Suppressor macrophage (primary cell): ENCODE results near the gene SUPT3H.
"Not testable (repeated sequence)": the region's sequence is repeated elsewhere in the genome, so short reads cannot be mapped to it uniquely, and the experiment has no call there.

ENCODE experiments used
- DNase-seq, 4 experiments: peaks; one replicate each; pipeline ENCODE4 v3.0.0-alpha.2; 2020 to 2022

The SUPT3H gene

GRCh38 chr6:45255434-45255833 lies 122.3 kb downstream of the SUPT3H start:
- DNase-seq = no peak

DNA sequence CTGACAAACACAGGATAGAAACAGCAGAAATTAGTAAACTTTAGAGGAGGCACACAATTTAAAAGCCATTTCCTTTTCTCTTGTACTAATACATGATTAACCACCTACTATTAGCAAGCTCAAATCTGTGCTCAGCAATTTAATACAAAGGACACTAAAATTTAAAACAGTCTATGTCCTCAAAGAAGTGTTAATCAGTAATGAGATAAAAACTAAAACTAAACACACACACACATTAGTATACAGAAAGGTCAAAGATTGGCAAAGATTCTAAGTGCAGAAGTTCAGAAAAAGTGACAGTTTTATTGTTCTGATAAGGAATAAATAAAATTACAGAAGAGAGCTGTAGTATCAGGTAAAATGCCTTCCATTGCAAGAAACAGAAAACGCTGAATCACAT lies 123.5 kb downstream of the SUPT3H start:
- no peak for DNase-seq

DNA sequence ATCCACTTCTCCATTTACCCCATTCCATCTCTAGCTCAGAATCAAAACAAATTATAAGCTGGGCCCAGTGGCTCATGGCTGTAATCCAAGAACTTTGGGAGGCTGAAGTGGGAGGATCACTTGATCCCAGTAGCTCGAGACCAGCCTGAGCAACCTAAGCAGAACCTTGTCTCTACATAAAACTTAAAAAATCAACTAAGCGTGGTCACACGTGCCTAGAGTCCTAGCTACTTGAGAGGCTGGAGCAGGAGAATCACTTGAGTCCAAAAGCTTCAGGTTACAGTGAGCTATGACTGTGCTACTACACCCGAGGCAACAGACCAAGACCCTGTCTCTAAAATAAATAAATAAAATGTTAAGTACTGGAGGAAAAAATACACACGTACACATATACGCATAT lies 124.3 kb downstream of the SUPT3H start:
- DNase-seq = no peak

DNA sequence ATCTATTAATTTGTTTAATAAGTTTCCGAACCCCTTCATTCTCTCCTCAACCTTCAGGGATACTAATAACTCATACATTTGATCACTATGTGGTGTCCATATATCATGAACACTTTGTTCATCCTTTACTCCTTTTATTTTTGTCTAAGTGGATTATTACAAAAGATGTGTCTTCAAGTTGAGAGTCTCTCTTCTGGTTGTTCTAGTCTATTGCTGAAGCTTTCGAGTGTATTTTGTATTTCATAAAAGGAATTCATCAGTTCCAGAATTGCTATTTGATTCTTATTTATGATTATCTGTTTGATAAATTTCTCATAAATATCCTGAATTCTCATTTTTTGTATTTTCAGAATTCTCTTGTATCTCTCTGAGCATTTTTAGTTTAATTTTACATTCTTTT lies 146.1 kb downstream of the SUPT3H start:
- DNase-seq = no peak

GRCh38 chr6:45229416-45229815 lies 148.3 kb downstream of the SUPT3H start:
- no peak for DNase-seq

- no peak for DNase-seq
Observed at GRCh38 chr6:45226081-45226480, 151.7 kb downstream of the SUPT3H start.

GRCh38 chr6:45222380-45222779 lies 155.4 kb downstream of the SUPT3H start:
- DNase-seq = no peak

DNA sequence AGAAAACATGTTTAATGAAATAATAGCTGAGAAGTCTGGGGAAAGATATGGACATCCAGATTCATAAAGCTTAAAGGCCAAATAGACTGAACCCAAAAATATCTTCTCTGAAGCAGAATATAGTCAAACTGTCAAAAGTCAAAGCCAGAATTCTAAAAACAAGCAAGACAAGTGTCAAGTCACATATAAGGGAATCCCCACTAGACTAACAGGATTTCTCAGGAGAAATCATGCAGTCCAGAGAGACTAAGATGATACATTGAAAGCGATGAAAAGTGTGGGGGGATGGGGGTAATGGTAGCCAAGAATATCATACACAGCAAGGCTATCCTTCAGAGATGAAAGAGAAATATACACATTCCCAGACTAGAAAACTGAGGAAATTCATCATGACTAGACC lies 162.0 kb downstream of the SUPT3H start:
- DNase-seq = no peak

- DNase-seq = peak in 1 of 4 experiments; percentile 5
Observed at GRCh38 chr6:45212976-45213375, 164.8 kb downstream of the SUPT3H start.

DNA sequence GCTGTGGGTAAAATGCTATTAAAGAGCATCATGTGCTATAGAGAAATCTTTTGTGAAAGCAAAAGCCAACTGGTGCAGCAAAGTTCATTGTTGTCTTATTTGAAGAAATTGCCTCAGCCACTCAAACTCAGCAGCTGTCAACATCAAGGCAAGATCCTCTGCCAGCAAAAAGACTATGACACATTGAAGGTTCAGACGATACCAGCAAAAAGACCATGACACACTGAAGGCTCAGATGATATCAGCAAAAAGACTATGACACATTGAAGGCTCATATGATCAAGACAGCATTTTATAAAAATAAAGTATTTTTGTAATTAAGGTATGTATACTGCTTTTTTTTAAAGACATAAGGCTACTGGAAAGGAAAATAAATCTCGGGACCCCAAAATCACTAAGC lies 168.0 kb downstream of the SUPT3H start:
- peak in 2 of 4 experiments; percentile 5 to 21 for DNase-seq

DNA sequence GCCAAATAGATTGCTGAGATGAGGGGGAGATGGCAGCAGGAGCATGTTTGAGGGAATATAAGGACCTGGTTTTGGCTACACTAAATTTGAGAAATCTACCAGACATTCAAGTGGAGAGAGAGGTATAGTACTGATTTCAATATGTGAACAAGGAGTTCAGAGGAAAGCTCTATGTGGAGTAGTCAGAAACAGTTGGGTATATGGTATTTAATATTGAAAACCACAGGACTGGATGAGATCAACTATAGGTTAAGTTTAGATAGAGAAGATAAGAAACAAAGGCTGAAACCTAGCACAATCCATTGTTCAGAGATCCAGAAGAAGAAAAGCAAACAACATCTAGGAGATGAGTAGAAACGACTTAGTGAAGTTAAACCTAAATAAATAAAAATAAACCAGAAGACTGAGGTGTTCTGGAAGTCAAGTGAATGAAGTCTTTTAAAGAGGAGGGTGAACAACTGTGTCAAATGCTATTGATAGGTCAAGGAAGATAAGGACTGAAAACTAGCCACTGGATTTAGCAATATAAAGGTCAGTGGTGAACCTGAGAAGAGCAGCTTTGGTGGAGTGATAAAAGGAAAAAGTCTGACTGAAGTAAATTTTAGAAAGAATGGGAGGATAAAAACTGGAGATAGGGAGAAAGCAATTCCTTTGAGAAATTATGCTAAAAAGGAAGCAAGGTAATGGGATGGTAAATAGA lies 170.8 kb downstream of the SUPT3H start:
- no peak for DNase-seq

DNA sequence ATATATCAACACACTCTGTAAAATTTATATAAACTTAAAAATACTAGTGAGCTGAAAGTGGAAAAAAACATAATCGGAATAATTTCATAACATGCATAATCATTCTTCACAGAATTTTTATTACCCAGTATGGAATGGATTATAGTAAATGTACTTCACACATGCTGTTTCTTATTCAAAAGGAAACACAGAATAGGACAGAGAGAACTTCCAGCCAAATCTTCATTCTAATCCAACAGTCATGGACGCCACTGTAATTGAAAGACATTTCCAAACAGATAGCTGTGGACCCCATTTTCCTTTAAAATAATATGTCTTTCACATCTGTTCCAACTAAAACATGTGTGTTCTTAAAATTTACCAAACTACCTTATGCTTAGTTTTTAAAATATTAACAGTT lies 176.2 kb downstream of the SUPT3H start:
- DNase-seq = no peak

GRCh38 chr6:45200510-45200909 lies 177.2 kb downstream of the SUPT3H start:
- DNase-seq = no peak

DNA sequence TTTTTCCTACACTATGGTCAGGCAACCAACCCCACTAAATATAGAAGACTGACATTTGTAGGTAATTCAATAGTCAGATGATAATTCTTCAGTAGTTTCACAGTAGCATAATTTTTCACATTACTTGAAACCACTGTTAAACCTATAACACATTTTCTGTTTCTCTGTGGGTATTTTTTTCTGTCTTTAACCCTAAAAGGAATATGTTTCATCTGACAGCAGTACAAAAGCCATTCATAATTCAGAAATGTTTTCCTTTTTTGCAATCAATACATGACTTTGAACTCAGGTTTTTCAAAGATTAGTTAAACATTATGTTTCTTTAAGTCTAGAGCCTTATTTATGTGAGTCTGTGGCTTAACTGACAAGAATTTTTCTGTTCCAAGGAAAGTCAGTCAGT lies 178.2 kb downstream of the SUPT3H start:
- no peak for DNase-seq

DNA sequence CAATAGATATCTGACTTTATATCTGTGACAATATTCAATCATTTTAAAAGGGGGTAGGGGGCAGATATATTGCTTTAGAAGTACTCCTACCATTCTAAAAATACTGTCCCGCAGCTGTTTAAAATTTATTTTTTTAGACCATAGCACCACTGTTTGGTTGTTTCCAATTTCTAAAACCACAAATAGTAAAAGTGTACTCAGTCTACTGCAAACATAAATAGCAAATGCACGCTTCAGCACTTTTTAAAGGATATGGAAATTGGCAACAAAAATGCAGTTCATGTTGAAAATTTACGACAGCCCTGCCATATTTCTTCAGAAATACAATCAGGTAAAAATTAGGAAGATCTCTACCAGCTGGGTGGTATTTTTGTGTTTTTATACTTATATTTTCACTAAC lies 181.6 kb downstream of the SUPT3H start:
- no peak for DNase-seq

- no peak for DNase-seq
Observed at GRCh38 chr6:45195137-45195536, 182.6 kb downstream of the SUPT3H start.

DNA sequence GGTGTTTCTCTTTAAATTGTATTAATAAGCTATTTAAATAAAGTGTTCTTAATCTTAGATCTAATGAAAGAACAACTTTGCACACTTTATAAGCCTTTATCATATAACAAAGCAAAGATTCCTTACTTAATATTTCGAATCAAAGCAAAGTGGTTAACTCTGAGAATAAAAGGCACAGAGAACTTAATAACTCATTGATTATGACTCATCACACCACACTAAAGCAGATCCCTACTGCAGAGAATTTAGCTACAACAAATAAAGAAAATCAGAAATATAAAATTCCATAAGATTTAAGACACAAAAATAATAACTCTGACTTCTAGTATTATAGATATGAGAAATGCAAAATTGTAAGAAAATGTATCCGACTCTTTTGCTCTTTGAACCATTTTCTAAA lies 185.2 kb downstream of the SUPT3H start:
- DNase-seq = no peak

DNA sequence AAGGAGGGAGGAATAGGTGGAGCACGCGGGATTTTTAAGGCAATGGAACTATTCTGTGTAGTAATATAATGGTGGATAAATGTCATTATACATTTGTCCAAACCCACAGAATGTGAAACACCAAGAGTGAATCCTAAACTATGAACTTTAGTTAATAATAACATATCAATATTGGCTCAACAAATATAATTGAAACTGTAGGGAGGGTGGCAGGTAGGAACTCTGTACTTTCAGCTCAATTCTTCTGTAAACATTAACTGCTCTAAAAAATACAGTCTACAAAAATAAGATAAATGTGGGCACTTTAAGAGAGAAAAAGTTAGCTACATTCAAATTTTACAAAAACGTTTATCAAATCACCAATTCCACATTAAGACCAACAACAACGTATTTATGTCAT lies 186.3 kb downstream of the SUPT3H start:
- DNase-seq = no peak

DNA sequence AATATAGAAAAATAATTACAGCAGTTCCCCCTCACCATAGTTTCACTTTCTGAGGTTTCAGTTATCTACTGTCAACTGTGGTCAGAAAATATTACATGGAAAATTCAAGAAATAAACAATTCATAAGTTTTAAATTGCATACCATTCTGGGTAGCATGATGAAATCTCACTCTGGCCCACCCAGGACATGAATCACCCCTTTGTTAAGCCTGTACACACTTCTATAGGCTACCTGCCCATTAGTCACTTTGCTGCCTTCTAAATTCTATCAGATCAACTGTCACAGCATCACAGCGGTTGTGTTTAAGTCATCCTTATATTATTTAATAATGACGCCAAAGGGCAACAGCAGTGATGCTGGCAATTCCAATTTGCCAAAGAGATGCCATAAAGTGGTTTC lies 189.9 kb downstream of the SUPT3H start:
- no peak for DNase-seq

GRCh38 chr6:45185403-45186251 lies 192.1 kb downstream of the SUPT3H start:
- DNase-seq = no peak

GRCh38 chr6:45184937-45185336 lies 192.8 kb downstream of the SUPT3H start:
- DNase-seq = no peak

- no peak for DNase-seq
Observed at GRCh38 chr6:45184040-45184439, 193.7 kb downstream of the SUPT3H start.

DNA sequence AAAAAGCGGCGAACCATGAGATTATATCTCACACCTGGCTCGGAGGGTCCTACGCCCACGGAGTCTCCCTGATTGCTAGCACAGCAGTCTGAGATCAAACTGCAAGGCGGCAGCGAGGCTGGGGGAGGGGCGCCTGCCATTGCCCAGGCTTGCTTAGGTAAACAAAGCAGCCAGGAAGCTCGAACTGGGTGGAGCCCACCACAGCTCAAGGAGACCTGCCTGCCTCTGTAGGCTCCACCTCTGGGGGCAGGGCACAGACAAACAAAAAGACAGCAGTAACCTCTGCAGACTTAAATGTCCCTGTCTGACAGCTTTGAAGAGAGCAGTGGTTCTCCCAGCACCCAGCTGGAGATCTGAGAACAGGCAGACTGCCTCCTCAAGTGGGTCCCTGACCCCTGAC lies 201.4 kb downstream of the SUPT3H start:
- DNase-seq = not testable (repeated sequence)

- no peak for DNase-seq
Observed at GRCh38 chr6:45175272-45175671, 202.5 kb downstream of the SUPT3H start.
